ENCODE data around the gene EFNA4. TPM values are rescaled to one million over a fixed set of nuclear protein-coding genes. Genes with fewer than 3 reads are reported as not detected.

Gene EFNA4
- total RNA-seq, 1 experiment from 2014 or later: 17.0 TPM

GRCh38 chr1:155070721-155071569 lies 7.4 kb downstream of the EFNA4 start:
- H3K27ac ChIP-seq (ENCODE audit: low read depth, low read length, poor library complexity, severe bottlenecking): peak overlapping the region; percentile 11
- POLR2A ChIA-PET (ENCODE audit: low non-redundant PET): no interaction called here
- CTCF ChIA-PET: interaction anchor here (0.6 kb wide), 1 partner anchor 14 kb away, joined by 4 read pairs; no protein-coding TSS in a partner anchor
- no peak; the same call in 1 of the 2 replicates for TF ChIP-seq CTCF (conservative IDR thresholded peaks at IDR 0.05; ENCODE audit: low read depth, low read length)
- TF ChIP-seq EZH2 (IDR thresholded peaks at IDR 0.05; ENCODE audit: borderline replicate concordance, low read depth, low read length, poor library complexity, severe bottlenecking): no peak
- H3K4me1 ChIP-seq (ENCODE audit: insufficient read depth, low read length, poor library complexity, severe bottlenecking): peaks cover 15% of the 10 kb centered on the region
- no peaks in the 10 kb centered on the region for H3K9me3 ChIP-seq (ENCODE audit: low read depth, low read length, poor library complexity, severe bottlenecking)
- no peaks in the 10 kb centered on the region for H3K27me3 ChIP-seq (replicated peaks; ENCODE audit: insufficient read depth, low read depth, low read length, poor library complexity)
- no TSS peak for BruUV-seq (replicated peaks)
- H3K4me3 ChIP-seq (ENCODE audit: low read depth, low read length, poor library complexity, severe bottlenecking): peak overlapping the region; percentile 39
- peaks cover 5% of the 10 kb centered on the region for H3K36me3 ChIP-seq (ENCODE audit: insufficient read depth, low read length, poor library complexity, severe bottlenecking)
- DNase-seq (ENCODE audit: low spot score): peak; percentile 76
- intact Hi-C loops (cut with micrococcal nuclease; ENCODE audit: unreplicated experiment): no loop called here

- H3K27ac ChIP-seq (ENCODE audit: low read depth, low read length, poor library complexity, severe bottlenecking): peak overlapping the region; percentile 11
- no peaks in the 10 kb centered on the region for H3K9me3 ChIP-seq (ENCODE audit: low read depth, low read length, poor library complexity, severe bottlenecking)
- POLR2A ChIA-PET (ENCODE audit: low non-redundant PET): no interaction called here
- no peak overlapping the region for H3K4me3 ChIP-seq (ENCODE audit: low read depth, low read length, poor library complexity, severe bottlenecking)
- BruUV-seq (replicated peaks): no TSS peak
- CTCF ChIA-PET: no interaction called here
- H3K36me3 ChIP-seq (ENCODE audit: insufficient read depth, low read length, poor library complexity, severe bottlenecking): peaks cover 5% of the 10 kb centered on the region
- TF ChIP-seq EZH2 (IDR thresholded peaks at IDR 0.05; ENCODE audit: borderline replicate concordance, low read depth, low read length, poor library complexity, severe bottlenecking) (no peak), CTCF (conservative IDR thresholded peaks at IDR 0.05; ENCODE audit: low read depth, low read length) (no peak)
- peaks cover 15% of the 10 kb centered on the region for H3K4me1 ChIP-seq (ENCODE audit: insufficient read depth, low read length, poor library complexity, severe bottlenecking)
- intact Hi-C loops (cut with micrococcal nuclease; ENCODE audit: unreplicated experiment): no loop called here
- no peaks in the 10 kb centered on the region for H3K27me3 ChIP-seq (replicated peaks; ENCODE audit: insufficient read depth, low read depth, low read length, poor library complexity)
- DNase-seq (ENCODE audit: low spot score): no peak
Measured at GRCh38 chr1:155071701-155072100, 8.2 kb downstream of the EFNA4 start.

GRCh38 chr1:155072531-155073289 lies 9.2 kb downstream of the EFNA4 start:
- intact Hi-C loops (cut with micrococcal nuclease; ENCODE audit: unreplicated experiment): no loop called here
- POLR2A ChIA-PET (ENCODE audit: low non-redundant PET): no interaction called here
- no TSS peak for BruUV-seq (replicated peaks)

More at GRCh38 chr1:155072531-155073289, 9.2 kb downstream of the EFNA4 start:
- H3K4me3 ChIP-seq (ENCODE audit: low read depth, low read length, poor library complexity, severe bottlenecking): no peak overlapping the region
- CTCF ChIA-PET: interaction anchor here (1.2 kb wide), 1 partner anchor 12 kb away, joined by 3 read pairs; no protein-coding TSS in a partner anchor
- H3K27ac ChIP-seq (ENCODE audit: low read depth, low read length, poor library complexity, severe bottlenecking): no peak overlapping the region
- H3K9me3 ChIP-seq (ENCODE audit: low read depth, low read length, poor library complexity, severe bottlenecking): no peaks in the 10 kb centered on the region
- peaks cover 5% of the 10 kb centered on the region for H3K36me3 ChIP-seq (ENCODE audit: insufficient read depth, low read length, poor library complexity, severe bottlenecking)
- peaks cover 15% of the 10 kb centered on the region for H3K4me1 ChIP-seq (ENCODE audit: insufficient read depth, low read length, poor library complexity, severe bottlenecking)
- no peak for TF ChIP-seq CTCF (conservative IDR thresholded peaks at IDR 0.05; ENCODE audit: low read depth, low read length)
- TF ChIP-seq EZH2 (IDR thresholded peaks at IDR 0.05; ENCODE audit: borderline replicate concordance, low read depth, low read length, poor library complexity, severe bottlenecking): no peak
- H3K27me3 ChIP-seq (replicated peaks; ENCODE audit: insufficient read depth, low read depth, low read length, poor library complexity): no peaks in the 10 kb centered on the region
- no peak for DNase-seq (ENCODE audit: low spot score)
